H1 (cell line): ENCODE measurements around the gene SMG5.

Experiments used
- ATF3 ChIP-seq: IDR thresholded peaks from 2 replicates; pipeline ENCODE4 v1.6.1; 2011; ENCODE audit warnings: low read depth, mild to moderate bottlenecking, low read length; ENCODE audit not compliant: insufficient read depth
- CBX8 ChIP-seq: fragments of 300-800, 300-1000 bp; sonication (generic); IDR thresholded peaks from 2 replicates; pipeline ENCODE4 v1.7.1; 2016; ENCODE audit warnings: low read depth, low read length, borderline replicate concordance
- CTCF ChIP-seq, 3 experiments: IDR thresholded peaks; 1 replicate in 2 of 3; 2 replicates in 1 of 3; pipeline versions ENCODE4 v1.5.1 to v1.6.1; 2011; ENCODE audit warnings: low read length in 3 of 3, mild to moderate bottlenecking in 3 of 3, inconsistent platforms in 2 of 3, low read depth in 1 of 3, moderate library complexity in 1 of 3; ENCODE audit not compliant: insufficient read depth in 1 of 3; ENCODE audit errors: control extremely low read depth in 1 of 3
- EGR1 ChIP-seq: IDR thresholded peaks from 2 replicates; pipeline ENCODE4 v1.6.1; 2011; ENCODE audit warnings: low read depth, low read length, borderline replicate concordance
- HDAC6 ChIP-seq: IDR thresholded peaks from one replicate; pipeline ENCODE4 v1.7.1; 2012; ENCODE audit warnings: low read depth, mild to moderate bottlenecking, inconsistent platforms, low read length, moderate library complexity
- MAX ChIP-seq: IDR thresholded peaks from 2 replicates; pipeline ENCODE4 v1.6.1; 2012; ENCODE audit warnings: inconsistent platforms
- POLR2A ChIP-seq, 2 experiments: IDR thresholded peaks; 1 replicate in 1 of 2; 2 replicates in 1 of 2; pipeline ENCODE4 v1.6.1; 2011; ENCODE audit warnings: low read depth in 2 of 2, low read length in 2 of 2, mild to moderate bottlenecking in 2 of 2; ENCODE audit errors: control extremely low read depth in 1 of 2
- TEAD4 ChIP-seq: IDR thresholded peaks from 2 replicates; pipeline ENCODE4 v1.6.1; 2012; ENCODE audit warnings: low read depth, low read length, inconsistent platforms, mixed read lengths

- TF ChIP-seq POLR2A (IDR thresholded peaks at IDR 0.05; ENCODE audit: control extremely low read depth in 1 of 2, low read depth in 2 of 2, low read length in 2 of 2), result no peak
- no peak for TF ChIP-seq TEAD4
- TF ChIP-seq MAX, result no peak
- no peak for TF ChIP-seq EGR1
- no peak for TF ChIP-seq CTCF (IDR thresholded peaks at IDR 0.05; ENCODE audit: control extremely low read depth in 1 of 3, insufficient read depth in 1 of 3, low read depth in 1 of 3, low read length in 3 of 3)
- no peak for TF ChIP-seq ATF3
- no peak for TF ChIP-seq CBX8
- no peak for TF ChIP-seq HDAC6
These were observed 31.1 kb downstream of the SMG5 start for GRCh38 chr1:156251527-156251926.
